Muscle of leg (tissue), 16 donors: ENCODE data around the gene NKIRAS2. TPM values are rescaled to one million over a fixed set of nuclear protein-coding genes. Genes with fewer than 3 reads are reported as not detected.

Source experiments
- DNase-seq: peaks from one replicate; pipeline ENCODE4 v3.0.0; 2013
- H3K27ac ChIP-seq: one replicate; pipeline ENCODE4 v1.5.1; 2013; ENCODE audit warnings: mild to moderate bottlenecking, low read length, control low read depth
- H3K27me3 ChIP-seq: one replicate; pipeline ENCODE4 v1.6.1; 2013; ENCODE audit warnings: low read length; ENCODE audit not compliant: control insufficient read depth, insufficient read depth
- H3K36me3 ChIP-seq: one replicate; pipeline ENCODE4 v1.6.1; 2013; ENCODE audit warnings: low read length; ENCODE audit not compliant: control insufficient read depth, insufficient read depth
- H3K4me1 ChIP-seq: one replicate; pipeline ENCODE4 v1.6.1; 2013; ENCODE audit warnings: low read length; ENCODE audit not compliant: control insufficient read depth, insufficient read depth
- H3K4me3 ChIP-seq: one replicate; pipeline ENCODE4 v1.5.1; 2013; ENCODE audit warnings: low read length, control low read depth
- H3K9me3 ChIP-seq: replicated peaks from 2 replicates; pipeline ENCODE4 v1.6.1; 2013; ENCODE audit warnings: low read depth, low read length; ENCODE audit not compliant: control insufficient read depth
- WGBS: methylation state at CpG from one replicate; pipeline ENCODE4 v1.1.5; 2013; ENCODE audit warnings: missing lambda C conversion rate; ENCODE audit not compliant: insufficient coverage; 5-methylcytosine and 5-hydroxymethylcytosine counted together
- long read RNA-seq, 11 donors: transcript quantifications; one replicate each; lab custom pipeline, GENCODE V29; 2026
- polyA plus RNA-seq, 8 donors: library from polyadenylated mRNA; unstranded; fragments of 120-200 nt; gene quantifications; one replicate each; pipeline versions ENCODE4 v1.2.1 to v1.2.3, GENCODE V29; 2013; ENCODE audit warnings: inconsistent platforms in 1 of 8, low replicate concordance in 1 of 8; ENCODE audit not compliant: insufficient read length in 8 of 8, insufficient read depth in 1 of 8
- total RNA-seq: library from RNA; stranded (reverse); fragments of 120-200 nt; gene quantifications from one replicate; pipeline ENCODE4 v1.2.4, GENCODE V29; 2013

Gene NKIRAS2
- total RNA-seq (35.0 TPM), polyA plus RNA-seq (10 to 100 TPM; 36.7 to 55.8 (median 49.0) TPM)
- long read RNA-seq, donor 1, transcript NKIRAS2-206 (4 exons, 1,909 nt), result major isoform, 5 of 10 reads
- long read RNA-seq, donor 1, partial matches to known transcripts, result 0 of 10 reads
- long read RNA-seq, donor 1, other reads (novel, unspliced or antisense), result 0 of 10 reads
- long read RNA-seq, donor 2, partial matches to known transcripts, result 0 of 2 reads
- long read RNA-seq, donor 2, other reads (novel, unspliced or antisense), result 0 of 2 reads
- long read RNA-seq, donor 3, full-length matches to known transcripts, result 33 of 33 reads
- long read RNA-seq, donor 3, partial matches to known transcripts, result 0 of 33 reads
- long read RNA-seq, donor 3, other reads (novel, unspliced or antisense), result 0 of 33 reads
- long read RNA-seq, donor 4, transcript NKIRAS2-206 (4 exons, 1,909 nt), result major isoform, 15 of 17 reads
- long read RNA-seq, donor 4, partial matches to known transcripts, result 0 of 17 reads
- long read RNA-seq, donor 4, other reads (novel, unspliced or antisense), result 0 of 17 reads
- long read RNA-seq, donor 5, full-length matches to known transcripts, result 49 of 49 reads
- long read RNA-seq, donor 5, partial matches to known transcripts, result 0 of 49 reads
- long read RNA-seq, donor 5, other reads (novel, unspliced or antisense), result 0 of 49 reads
- long read RNA-seq, donor 6, full-length matches to known transcripts, result 41 of 41 reads
- long read RNA-seq, donor 6, partial matches to known transcripts, result 0 of 41 reads
- long read RNA-seq, donor 6, other reads (novel, unspliced or antisense), result 0 of 41 reads
- long read RNA-seq, donor 7, transcript NKIRAS2-206 (4 exons, 1,909 nt), result major isoform, 18 of 23 reads
- long read RNA-seq, donor 7, partial matches to known transcripts, result 0 of 23 reads
- long read RNA-seq, donor 7, other reads (novel, unspliced or antisense), result 0 of 23 reads
- long read RNA-seq, donor 8, transcript NKIRAS2-206 (4 exons, 1,909 nt), result major isoform, 15 of 86 reads
- long read RNA-seq, donor 8, partial matches to known transcripts, result 56 of 86 reads
- long read RNA-seq, donor 8, other reads (novel, unspliced or antisense), result 13 of 86 reads
- long read RNA-seq, donor 9, full-length matches to known transcripts, result 23 of 46 reads
- long read RNA-seq, donor 9, partial matches to known transcripts, result 23 of 46 reads
- long read RNA-seq, donor 9, other reads (novel, unspliced or antisense), result 0 of 46 reads
- long read RNA-seq, donor 10, full-length matches to known transcripts, result 23 of 23 reads
- long read RNA-seq, donor 10, partial matches to known transcripts, result 0 of 23 reads
- long read RNA-seq, donor 10, other reads (novel, unspliced or antisense), result 0 of 23 reads
- long read RNA-seq, donor 11, full-length matches to known transcripts, result 17 of 55 reads
- long read RNA-seq, donor 11, partial matches to known transcripts, result 30 of 55 reads
- long read RNA-seq, donor 11, other reads (novel, unspliced or antisense), result 8 of 55 reads

DNA sequence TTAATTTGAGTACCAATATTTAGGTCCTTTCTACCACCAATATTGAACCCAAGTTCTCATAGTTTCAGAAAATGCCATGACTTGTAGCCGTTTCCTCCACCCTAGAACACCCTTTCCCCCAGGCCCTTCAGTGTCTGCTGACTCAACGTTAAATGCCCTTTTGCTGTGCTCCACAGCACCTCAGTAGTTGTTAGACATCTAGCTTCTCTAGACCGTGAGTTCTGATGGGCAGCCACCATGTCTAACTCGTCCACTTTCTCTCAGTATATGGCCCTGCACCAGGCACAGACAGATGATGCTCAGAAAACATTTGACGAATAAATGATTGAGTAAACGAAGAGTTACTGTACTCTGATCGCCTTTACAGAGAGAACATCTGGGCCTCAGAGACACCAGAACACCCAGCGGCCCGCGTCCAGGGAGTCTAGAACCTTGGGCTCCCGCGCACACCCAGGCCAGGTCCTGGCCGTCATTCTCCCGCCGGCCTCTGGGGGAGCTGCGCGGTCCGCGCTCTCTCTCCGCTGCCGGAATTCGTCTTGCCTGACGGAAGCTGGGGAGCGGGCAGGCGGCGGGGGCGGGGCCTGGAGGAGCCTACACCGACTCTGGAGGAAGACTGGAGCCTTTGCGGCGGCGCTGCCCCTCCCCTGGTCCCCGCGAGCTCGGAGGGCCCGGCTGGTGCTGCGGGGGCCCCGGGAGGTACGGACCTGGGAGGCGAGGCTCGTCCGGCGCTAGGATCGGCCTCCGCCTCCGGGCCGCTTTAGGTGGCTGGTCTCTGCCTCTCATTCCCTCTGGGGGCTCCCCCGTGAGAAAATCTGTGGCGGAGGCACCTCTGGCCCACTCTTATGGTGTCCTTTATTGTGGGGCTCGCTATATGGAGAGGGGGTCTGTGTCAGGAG is at the start of gene NKIRAS2:
NKIRAS2 (plus strand) TSS at position 582 of the 896 bp plus-strand sequence. CDS start 1,488 bp downstream, outside the sequence.
- 5% methylated on average over 48 of the region's 49 CpGs for WGBS
- Histone ChIP-seq H3K27ac (peak within 1 kb of the TSS; percentile 81), H3K27me3 (no peaks in the 10 kb centered on the region), H3K4me3 (peak within 1 kb of the TSS; percentile 86), H3K4me1 (peaks cover 37% of the 10 kb centered on the region), H3K9me3 (no peaks in the 10 kb centered on the region), H3K36me3 (peaks cover 31% of the 10 kb centered on the region)
- DNase-seq, result peak; percentile 95

DNA sequence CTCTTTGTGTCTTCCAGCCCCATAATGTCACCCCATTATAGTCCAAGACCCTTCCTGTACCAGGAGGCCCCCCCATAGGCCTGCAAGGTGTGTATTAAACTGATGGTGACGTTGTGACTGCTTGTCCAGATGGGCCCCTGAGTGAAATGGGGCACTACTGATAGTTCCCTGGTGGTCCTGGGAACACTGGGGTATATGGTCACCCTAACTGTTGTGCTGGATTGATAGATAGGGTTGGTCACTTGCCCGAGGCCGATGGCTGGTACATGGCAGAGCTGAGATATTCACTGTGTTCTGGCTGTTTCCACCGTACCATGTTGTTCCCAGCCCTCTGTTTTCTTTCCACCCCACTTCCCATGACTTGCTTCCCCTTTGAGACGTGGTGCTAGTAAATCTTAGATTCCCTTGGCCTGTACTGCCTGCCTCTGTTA is 49.0 kb upstream of the NKIRAS2 start:
- Histone ChIP-seq H3K27ac (no peak overlapping the region), H3K4me1 (peaks cover 37% of the 10 kb centered on the region), H3K9me3 (no peaks in the 10 kb centered on the region), H3K4me3 (no peak overlapping the region), H3K36me3 (peaks cover 73% of the 10 kb centered on the region), H3K27me3 (no peaks in the 10 kb centered on the region)
- DNase-seq, result no peak
- 100% methylated on average over 1 of the region's 5 CpGs for WGBS

DNA sequence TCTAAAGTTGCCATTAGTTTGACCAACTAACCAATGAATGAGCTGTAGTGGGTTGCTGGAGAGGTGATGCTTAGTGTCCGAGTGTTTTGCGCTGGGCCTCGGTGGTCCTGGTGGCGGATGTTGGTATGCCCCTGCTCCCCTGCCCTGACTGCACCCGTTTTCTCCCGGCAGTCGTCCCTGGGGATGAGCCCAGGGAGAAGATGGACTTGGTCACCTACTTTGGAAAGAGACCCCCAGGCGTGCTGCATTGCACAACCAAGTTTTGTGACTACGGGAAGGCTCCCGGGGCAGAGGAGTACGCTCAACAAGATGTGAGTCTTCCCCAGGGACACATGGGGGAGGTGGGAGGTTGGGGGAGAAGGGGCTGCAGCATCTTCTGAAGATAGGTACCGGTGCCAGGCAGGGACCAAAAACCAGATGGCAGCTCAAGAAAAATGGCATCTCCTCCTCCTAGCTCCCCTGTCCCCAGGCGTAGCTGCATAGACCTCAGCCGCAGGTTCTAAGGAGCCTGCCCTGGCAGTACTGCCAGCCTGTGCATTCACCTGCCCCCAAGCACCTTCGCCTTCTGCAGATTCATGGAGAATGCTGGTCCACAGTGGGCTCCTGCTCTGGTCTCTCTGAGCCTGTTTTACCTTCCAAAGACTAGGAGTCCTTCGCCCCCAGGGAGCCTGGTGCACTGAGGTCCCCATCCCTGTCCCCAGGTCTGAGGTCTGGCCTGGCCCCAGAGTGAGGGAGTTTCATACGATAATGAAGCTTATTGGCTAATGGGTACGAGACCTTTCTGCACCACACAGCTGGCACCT is 48.0 kb upstream of the NKIRAS2 start:
- WGBS, result 85% methylated on average over 13 of the region's 18 CpGs
- H3K4me3 ChIP-seq, result no peak overlapping the region
- no peaks in the 10 kb centered on the region for H3K9me3 ChIP-seq
- no peak for DNase-seq
- H3K27me3 ChIP-seq, result no peaks in the 10 kb centered on the region
- H3K4me1 ChIP-seq, result peaks cover 34% of the 10 kb centered on the region
- H3K36me3 ChIP-seq, result peaks cover 83% of the 10 kb centered on the region
- H3K27ac ChIP-seq, result no peak overlapping the region

DNA sequence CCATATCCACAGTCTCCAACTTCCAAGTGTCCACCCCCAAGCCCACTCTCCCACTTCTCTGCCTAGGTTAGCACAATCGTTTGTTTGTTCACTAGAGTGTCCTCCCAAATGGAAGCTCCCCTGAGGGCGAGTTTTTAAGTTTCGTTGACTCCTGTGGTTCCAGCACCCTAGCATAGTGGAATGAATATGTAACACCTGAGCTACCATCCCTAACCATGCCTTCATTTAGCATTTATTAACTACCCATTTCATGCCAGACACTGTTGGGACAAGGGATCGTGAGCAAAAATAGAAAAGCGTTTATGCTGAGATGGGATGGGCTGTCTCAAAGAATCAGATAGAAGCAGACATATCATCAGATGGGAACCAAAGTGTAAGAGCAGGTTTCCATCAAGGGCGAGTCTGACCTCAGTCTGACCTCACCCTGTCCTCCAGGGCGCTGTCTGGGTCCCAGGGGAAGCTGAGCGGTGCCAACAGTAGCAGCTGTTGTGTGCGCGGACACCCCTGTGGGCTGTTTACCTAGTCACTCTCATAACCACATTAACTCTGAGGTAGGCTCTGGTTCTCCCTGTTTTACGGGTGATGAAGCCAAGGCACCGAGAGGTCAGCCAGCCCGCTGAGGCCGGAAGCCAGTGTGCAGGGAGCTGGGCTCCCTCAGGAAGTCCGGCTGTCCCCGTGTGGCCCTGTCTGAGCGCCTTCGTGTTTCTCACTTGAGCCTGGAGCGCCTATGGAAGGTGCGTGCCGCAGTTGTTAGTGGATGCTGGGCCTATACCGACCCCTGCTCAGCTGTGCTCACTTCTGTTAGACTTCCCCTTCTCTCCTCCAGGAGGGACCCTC is 47.1 kb upstream of the NKIRAS2 start:
- H3K27ac ChIP-seq, result peak overlapping the region; percentile 75
- H3K36me3 ChIP-seq, result peaks cover 90% of the 10 kb centered on the region
- H3K9me3 ChIP-seq, result no peaks in the 10 kb centered on the region
- WGBS, result 65% methylated on average over 13 of the region's 22 CpGs
- H3K4me3 ChIP-seq, result no peak overlapping the region
- DNase-seq, result no peak
- H3K4me1 ChIP-seq, result peaks cover 27% of the 10 kb centered on the region
- no peaks in the 10 kb centered on the region for H3K27me3 ChIP-seq

DNA sequence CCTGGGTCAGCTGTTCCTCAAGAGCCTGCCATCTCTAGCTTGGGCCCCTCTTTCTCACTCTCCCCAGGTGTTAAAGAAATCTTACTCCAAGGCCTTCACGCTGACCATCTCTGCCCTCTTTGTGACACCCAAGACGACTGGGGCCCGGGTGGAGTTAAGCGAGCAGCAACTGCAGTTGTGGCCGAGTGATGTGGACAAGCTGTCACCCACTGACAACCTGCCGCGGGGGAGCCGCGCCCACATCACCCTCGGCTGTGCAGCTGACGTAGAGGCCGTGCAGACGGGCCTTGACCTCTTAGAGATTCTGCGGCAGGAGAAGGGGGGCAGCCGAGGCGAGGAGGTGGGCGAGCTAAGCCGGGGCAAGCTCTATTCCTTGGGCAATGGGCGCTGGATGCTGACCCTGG is 46.5 kb upstream of the NKIRAS2 start:
- 73% methylated on average over 19 of the region's 19 CpGs for WGBS

DNA sequence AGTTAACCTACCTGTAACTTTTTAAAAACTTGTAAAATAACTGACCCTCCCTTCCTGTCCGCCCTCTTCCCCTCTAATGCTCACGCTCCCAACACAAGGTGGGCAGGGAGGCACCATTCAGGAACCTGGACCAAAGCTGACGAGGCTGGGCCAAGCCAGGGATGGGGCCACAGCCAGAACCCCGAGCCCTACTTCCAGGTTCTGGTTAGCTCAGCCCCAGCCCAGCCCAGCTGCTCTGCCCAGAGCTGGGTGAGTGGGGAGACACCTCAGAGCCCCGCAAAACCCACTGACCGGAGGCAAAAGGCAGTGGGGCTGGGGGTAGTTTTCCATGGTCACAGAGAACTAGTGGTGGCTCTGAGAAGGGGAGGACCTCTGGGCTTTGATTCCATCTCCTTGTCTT is 45.9 kb upstream of the NKIRAS2 start:
- Histone ChIP-seq H3K9me3 (no peaks in the 10 kb centered on the region), H3K27me3 (no peaks in the 10 kb centered on the region), H3K36me3 (peaks cover 88% of the 10 kb centered on the region), H3K4me1 (peaks cover 22% of the 10 kb centered on the region), H3K4me3 (no peak overlapping the region), H3K27ac (peak overlapping the region; percentile 75)
- WGBS, result 52% methylated on average over 4 of the region's 6 CpGs
- DNase-seq, result no peak

More for the DNA sequence above, 46.5 kb upstream of the NKIRAS2 start:
- H3K27ac ChIP-seq, result peak overlapping the region; percentile 75
- H3K27me3 ChIP-seq, result no peaks in the 10 kb centered on the region
- H3K9me3 ChIP-seq, result no peaks in the 10 kb centered on the region
- H3K4me1 ChIP-seq, result peaks cover 24% of the 10 kb centered on the region
- peaks cover 90% of the 10 kb centered on the region for H3K36me3 ChIP-seq
- H3K4me3 ChIP-seq, result no peak overlapping the region
- DNase-seq, result no peak

DNA sequence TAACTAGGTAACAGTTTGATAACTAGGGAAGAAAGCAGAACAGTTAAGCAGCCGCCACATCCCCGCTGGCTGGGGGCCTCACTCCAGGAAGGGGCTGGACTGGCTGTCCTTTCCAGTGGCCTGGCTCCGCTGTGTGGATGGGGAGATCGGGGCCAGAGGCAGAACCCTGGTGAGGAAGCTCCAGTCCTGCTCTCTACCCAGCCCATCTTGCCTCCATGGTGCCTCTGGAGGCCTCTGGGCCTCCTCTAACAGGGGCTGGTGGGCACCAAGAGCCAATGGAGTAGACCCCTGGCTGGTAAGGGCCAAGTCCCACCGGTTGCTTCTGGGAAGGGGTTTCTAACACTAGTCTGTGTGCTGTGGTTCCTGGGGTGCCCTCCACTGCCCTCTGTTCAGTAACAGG is 45.2 kb upstream of the NKIRAS2 start:
- Histone ChIP-seq H3K27me3 (no peaks in the 10 kb centered on the region), H3K9me3 (no peaks in the 10 kb centered on the region), H3K36me3 (peaks cover 86% of the 10 kb centered on the region), H3K27ac (no peak overlapping the region), H3K4me1 (peaks cover 22% of the 10 kb centered on the region), H3K4me3 (no peak overlapping the region)
- no peak for DNase-seq
- 87% methylated on average over 3 of the region's 5 CpGs for WGBS
